Stimulated activated CD8-positive, alpha-beta memory T cell treated with anti-CD3 and anti-CD28 coated beads, Interleukin-2, amount 100 ng/mL, for 48 hours (primary cell): ENCODE data around the gene HELT.
"Not testable (repeated sequence)": the region's sequence is repeated elsewhere in the genome, so short reads cannot be mapped to it uniquely, and the experiment has no call there.

Experiments
- DNase-seq, 2 donors: peaks; one replicate each; pipeline ENCODE4 v3.0.0-alpha.2; 2020; ENCODE audit warnings: low read depth in 2 of 2

HELT gene

DNA sequence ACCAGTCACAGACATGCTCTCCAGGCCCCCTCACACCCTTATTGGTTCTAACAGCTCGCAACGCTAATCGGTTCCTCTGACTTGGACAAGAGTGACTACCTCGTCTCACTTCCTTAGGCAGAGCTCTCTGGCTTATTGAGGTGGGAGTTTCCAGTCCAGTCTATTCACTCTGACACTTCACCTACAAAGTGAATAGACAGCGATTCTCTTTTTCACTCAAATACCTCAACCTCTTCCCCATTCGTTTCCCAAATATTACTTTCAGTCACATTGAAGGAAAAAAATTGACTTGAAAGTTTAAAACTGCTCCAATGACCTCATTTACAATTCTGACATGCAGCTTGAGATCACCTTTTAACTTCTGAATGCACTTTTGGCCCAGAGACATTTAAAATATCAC lies 17.7 kb downstream of the HELT start:
- DNase-seq = no peak

DNA sequence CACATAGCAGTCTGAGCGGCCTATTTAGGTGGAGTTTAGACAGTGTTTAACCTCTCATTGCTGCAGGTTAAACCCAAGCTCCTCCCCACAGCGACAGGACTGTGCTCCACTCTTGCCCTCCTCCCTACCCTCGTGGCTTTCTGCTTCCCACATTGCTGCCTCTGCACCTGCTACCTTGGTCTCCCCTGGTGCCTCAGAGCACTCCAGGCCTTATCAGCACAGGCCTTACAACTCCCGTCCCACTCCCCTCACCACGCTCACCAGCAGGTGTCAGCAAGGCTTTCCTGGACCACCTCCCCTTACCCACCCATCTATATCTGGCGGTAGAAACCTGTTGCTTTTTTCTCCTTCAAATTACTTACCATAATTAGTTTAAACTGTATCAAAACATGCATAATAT lies 18.6 kb downstream of the HELT start:
- no peak for DNase-seq

DNA sequence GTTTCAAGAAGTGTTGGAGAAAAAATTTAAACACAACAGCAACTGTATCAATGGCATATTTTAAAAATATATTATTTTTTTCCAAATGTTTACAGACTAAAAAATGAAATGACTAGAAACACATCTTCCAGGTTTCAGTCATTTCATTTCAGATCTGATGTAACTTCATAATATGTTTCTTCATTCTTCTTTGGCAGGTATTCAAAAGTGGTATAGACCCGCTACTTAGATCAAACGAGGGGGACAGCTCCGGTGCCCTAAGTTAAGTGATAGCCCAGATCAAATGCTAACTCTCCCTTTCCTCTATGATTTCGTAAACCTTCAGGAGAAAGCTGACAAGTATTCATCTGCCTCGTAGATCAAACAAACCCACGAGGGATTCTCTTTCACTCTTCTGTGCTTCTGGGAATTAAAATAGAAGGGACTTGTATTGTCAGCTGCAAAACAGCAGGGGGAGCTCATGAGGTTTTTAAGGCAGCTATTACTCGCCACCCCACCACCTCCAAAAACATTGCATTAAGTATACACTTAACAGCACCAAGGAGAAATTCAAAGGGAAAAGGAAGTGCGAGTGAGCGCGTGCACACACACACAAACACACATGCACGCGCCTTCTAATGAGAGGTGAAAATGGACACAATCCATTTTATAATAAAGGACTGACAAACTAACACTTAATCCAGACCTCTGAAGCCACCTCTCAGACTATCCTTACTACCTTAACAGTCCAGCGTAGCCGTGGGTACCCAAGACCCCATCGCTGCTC lies 21.4 kb downstream of the HELT start:
- DNase-seq = no peak

DNA sequence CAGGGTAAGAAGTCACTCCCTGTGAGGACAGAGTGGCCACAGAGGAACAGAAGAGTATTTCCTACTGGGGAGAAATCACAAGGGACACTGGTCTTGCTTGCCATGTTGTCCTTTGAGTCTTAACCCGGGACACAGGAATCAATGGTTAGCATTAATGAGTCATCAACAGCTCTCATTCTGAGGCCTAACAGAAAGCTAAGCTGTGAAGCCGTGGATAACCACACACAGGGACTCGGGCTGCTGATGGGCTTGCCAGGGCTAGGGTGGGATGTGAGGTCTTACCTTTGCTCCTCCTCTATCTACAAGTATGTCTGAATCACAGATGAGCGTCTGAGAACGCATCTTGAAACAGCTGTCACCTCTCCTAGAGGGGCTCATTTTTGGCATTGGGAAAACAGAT lies 22.2 kb downstream of the HELT start:
- no peak for DNase-seq

DNA sequence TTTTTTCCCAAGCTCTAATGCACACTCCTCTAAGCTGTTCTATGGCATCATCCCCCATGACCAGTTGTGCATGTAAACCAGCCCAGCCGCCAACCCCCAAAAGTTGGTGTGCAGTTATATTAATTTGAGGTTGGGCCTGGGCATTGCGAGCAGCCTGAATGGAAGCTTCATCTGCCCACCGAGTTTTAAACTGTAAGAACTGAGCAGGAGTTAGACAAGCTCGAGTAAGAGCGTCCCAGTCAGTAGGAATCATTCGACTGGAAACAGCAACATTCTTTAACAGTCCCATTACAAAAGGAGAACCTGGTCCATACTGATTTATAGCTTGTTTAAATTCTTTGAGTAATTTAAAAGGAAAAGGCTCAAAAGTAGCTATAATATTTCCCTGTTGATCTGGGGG lies 32.0 kb downstream of the HELT start:
- DNase-seq = not testable (repeated sequence)

DNA sequence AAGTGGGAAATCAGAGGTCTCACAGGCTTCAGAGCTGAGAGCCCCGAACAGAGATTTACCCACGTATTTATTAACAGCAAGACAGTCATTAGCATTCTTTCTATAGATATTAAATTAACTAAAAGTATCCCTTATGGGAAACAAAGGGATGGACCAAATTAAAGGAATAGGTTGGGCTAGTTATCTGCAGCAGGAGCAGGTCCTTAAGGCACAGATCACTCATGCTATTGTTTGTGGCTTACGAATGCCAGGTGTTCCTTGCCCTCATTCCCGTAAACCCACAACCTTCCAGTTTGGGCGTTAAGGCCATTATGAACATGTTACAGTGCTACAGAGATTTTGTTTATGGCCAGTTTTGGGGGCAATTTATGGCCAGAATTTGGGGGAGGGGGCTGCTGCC lies 33.0 kb downstream of the HELT start:
- not testable (repeated sequence) for DNase-seq

DNA sequence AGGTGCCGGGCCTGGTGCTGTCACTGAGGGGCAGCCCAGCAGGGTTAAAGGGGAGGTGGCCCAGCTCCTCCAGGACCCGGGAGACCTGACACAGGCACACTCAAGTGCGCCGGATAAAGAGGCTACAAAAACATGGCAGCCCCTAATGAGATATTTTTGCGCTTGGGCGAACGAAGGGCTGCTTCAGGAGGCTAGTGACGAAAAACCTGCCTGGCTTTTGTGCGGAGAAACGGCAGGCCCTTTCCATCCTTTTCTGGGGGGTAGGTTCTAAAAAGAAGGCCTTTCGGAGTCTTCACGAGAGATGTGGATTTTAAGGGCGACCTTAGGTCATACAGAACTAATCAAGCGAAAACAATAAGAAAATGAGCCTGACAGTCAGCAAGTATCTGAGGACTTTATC lies 35.5 kb downstream of the HELT start:
- no peak for DNase-seq

DNA sequence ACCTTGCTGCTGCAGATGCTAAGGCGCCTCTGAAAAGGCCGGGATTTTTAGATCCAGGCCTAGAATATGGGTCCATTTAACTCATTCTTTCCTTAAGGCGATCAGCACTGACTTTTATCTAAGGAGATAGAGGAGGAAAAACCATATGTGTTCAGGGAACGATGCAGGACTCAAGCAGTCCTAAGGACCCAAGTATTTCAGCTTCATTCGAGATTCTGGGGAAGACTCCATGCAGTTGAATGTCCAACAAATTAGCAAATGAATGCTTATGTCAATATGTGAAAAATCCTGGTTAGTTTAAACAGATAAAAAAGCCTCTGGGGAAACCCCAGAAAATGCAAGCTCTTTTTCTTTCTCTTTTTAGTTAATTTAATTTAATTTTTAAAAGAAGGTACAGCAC lies 36.0 kb downstream of the HELT start:
- DNase-seq = no peak

DNA sequence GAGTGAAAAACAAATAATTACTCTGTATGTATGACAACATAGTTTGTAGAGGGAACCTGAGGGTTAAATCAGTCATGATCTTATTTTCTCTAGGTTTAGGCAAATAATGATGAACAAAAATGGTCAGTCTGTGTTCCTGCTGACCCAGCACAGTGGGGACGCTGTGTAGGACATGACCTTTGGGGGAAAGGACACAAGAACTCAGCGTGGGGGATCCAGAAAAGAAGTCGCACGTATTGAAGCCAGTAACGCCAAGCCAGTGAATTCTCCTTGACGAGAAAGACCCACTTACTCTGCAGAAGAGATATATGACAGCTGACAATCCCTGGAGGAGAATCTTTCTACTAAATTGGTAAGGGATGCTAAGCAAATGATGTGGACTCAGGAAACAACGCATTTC lies 36.6 kb downstream of the HELT start:
- no peak for DNase-seq

DNA sequence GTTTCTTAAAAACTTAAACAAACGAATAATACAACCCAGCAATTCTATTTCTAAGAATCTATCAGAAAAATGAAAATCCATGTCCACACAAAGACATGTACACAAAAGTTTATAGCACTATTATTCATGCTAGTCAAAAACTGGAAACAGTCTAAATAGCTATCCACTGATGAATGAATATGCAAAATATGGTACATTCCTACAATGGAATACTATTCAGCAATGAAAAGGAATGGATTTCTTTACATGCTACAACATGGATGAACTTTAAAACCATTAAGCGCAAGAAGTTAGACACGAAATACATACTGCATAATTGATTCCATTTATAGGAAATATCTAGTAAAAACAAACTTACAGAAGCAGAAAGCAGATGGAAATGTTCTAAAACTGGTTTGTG lies 43.3 kb downstream of the HELT start:
- DNase-seq = no peak

DNA sequence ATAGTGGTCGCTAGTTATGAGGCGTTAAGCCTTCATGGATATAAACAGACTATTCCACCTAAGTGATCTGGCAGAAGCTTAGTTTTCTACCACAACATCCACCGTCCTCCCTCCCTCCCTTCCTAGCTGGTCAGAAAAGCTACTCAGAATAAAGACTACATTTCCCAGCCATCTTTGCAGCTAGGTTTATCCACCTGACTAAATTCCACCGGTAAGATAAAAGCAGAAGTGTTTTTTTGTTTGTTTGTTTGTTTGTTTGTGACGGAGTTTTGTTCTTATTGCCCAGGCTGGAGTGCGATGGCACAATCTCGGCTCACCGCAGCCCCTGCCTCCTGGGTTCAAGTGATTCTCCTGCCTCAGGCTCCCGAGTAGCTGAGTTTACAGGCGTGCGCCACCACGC lies 44.3 kb downstream of the HELT start:
- no peak for DNase-seq

DNA sequence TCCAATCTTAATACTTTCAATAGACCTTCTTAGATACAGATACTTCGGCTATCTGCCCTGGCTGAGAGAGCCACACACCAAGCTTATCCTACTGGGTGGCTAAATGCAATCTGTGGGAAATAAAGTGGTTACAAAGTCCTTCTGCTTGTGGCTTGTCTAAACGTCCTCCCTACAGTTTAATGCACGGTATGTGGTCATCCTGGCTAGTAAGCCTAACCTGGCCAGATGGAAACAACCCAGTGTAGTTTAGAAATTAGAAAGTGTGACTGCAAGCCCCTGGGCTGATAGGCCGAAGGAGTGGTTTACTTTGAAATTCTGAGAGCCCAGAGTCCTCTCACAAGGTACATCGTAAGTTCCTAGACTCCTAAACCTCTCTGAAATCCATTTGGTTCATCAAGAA lies 47.9 kb downstream of the HELT start:
- DNase-seq = no peak

DNA sequence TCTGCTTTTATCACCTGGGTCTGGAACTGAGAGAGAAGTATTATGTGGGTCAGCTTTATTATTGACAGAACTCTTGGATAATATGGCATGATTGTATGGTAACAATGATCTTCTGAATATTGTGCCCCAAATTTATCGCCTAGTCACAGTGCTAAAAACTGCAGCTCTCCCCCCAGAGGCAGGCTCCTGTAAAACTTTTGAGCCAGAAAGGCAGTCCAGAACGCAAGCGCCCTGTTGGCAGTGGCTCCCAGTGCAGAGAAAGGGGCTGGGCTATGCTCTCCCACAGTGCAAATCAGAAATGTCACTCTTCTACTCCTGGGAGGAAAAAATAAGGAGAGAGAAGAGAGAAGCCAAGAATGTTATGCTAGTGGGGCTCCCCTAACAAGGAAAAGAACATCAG lies 50.5 kb downstream of the HELT start:
- no peak for DNase-seq
